HG03439 (cell line): ENCODE results near the gene MAFF.
"Not testable (repeated sequence)": the region's sequence is repeated elsewhere in the genome, so short reads cannot be mapped to it uniquely, and the experiment has no call there.

Source experiments
- ATAC-seq: cut with Tn5 transposase; IDR thresholded peaks from one replicate; pipeline ENCODE4 v1.9.1; 2021; ENCODE audit warnings: mild to moderate bottlenecking, moderate library complexity; ENCODE audit not compliant: unreplicated experiment

The MAFF gene

GRCh38 chr22:38201711-38202436 is at the start of gene MAFF:
Gene MAFF (plus strand): TSS chr22:38201994. CDS start chr22:38213854, 11,860 bp downstream.
- peak; percentile 71 for ATAC-seq

GRCh38 chr22:38153821-38154562 is 47.8 kb upstream of the MAFF start:
- ATAC-seq, result no peak

- not testable (repeated sequence) for ATAC-seq
Observed at GRCh38 chr22:38154563-38154915, 47.3 kb upstream of the MAFF start.

GRCh38 chr22:38155703-38156102 is 46.1 kb upstream of the MAFF start:
- no peak for ATAC-seq

- no peak for ATAC-seq
Observed at GRCh38 chr22:38162881-38163843, 38.6 kb upstream of the MAFF start.

GRCh38 chr22:38163844-38164550 is 37.8 kb upstream of the MAFF start:
- no peak for ATAC-seq

- no peak for ATAC-seq
Observed at GRCh38 chr22:38164551-38164918, 37.3 kb upstream of the MAFF start.

- ATAC-seq, result no peak
Observed at GRCh38 chr22:38165922-38166593, 35.7 kb upstream of the MAFF start.

GRCh38 chr22:38167988-38168407 is 33.8 kb upstream of the MAFF start:
- ATAC-seq, result no peak

- no peak for ATAC-seq
Observed at GRCh38 chr22:38169116-38169515, 32.7 kb upstream of the MAFF start.

GRCh38 chr22:38170469-38170868 is 31.3 kb upstream of the MAFF start:
- ATAC-seq, result no peak

- no peak for ATAC-seq
Observed at GRCh38 chr22:38171927-38172831, 29.6 kb upstream of the MAFF start.

- ATAC-seq, result no peak
Observed at GRCh38 chr22:38172832-38173640, 28.8 kb upstream of the MAFF start.

- no peak for ATAC-seq
Observed at GRCh38 chr22:38173641-38173906, 28.2 kb upstream of the MAFF start.

- ATAC-seq, result no peak
Observed at GRCh38 chr22:38174626-38175025, 27.2 kb upstream of the MAFF start.

- ATAC-seq, result no peak
Observed at GRCh38 chr22:38175206-38176118, 26.3 kb upstream of the MAFF start.

- ATAC-seq, result no peak
Observed at GRCh38 chr22:38176170-38176741, 25.5 kb upstream of the MAFF start.
